Hematopoietic multipotent progenitor cell (in vitro differentiated cells): ENCODE measurements around the gene PVR. TPM values are rescaled to one million over a fixed set of nuclear protein-coding genes. Genes with fewer than 3 reads are reported as not detected.
"Not testable (repeated sequence)": the region's sequence is repeated elsewhere in the genome, so short reads cannot be mapped to it uniquely, and the experiment has no call there.

ENCODE experiments used
- DNase-seq, 3 donors: peaks; one replicate each; pipeline ENCODE4 v3.0.0-alpha.2; 2011 to 2015; ENCODE audit warnings: low read depth in 2 of 3, low spot score in 2 of 3
- total RNA-seq: library from RNA; depleted of rRNA; stranded (reverse); fragments of >200 nt; gene quantifications from one replicate; pipeline ENCODE4 v1.2.3, GENCODE V29; 2012

PVR gene
- total RNA-seq, 1 donor, result 29.9 TPM

- peak in 1 of 3 donors; percentile 36 for DNase-seq
These were observed 50.5 kb downstream of the PVR start for GRCh38 chr19:44694184-44694579.

GRCh38 chr19:44696939-44697669 lies 53.4 kb downstream of the PVR start:
- DNase-seq, result peak in 2 of 3 donors; percentile 22 to 24

- DNase-seq, result no peak
These were observed 53.9 kb downstream of the PVR start for GRCh38 chr19:44697670-44698034.

- no peak for DNase-seq
These were observed 54.9 kb downstream of the PVR start, which contains the start of gene CEACAM16 for GRCh38 chr19:44698492-44699201. Gene CEACAM16, plus strand, starts transcription at chr19:44699151. Its CDS starts 2,306 bp downstream, at chr19:44701457.

GRCh38 chr19:44700547-44700946 lies 56.8 kb downstream of the PVR start:
- no peak for DNase-seq

DNA sequence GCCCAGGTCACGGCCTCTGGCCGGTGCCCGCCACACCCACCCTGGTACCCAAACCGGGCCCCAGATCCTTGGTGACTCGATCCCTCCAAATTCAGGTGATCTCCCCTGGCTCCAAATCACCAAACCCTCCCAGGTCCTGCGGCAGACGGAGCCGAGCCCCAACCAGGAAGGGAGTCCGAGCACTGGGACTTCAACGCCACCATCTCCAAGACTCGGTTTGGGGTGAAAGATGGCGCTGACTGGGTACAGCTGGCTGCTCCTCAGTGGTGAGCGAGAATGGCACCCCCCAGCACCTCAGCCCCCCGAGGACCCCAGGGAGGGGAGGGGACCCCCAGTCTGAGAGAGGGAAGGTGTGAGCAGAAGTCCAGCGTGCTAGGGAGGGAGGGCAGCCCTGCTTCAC lies 57.5 kb downstream of the PVR start:
- DNase-seq, result no peak

GRCh38 chr19:44702551-44703176 lies 59.0 kb downstream of the PVR start:
- DNase-seq, result no peak

GRCh38 chr19:44703336-44704078 lies 59.8 kb downstream of the PVR start:
- no peak for DNase-seq

GRCh38 chr19:44704982-44705381 lies 61.3 kb downstream of the PVR start:
- no peak for DNase-seq

GRCh38 chr19:44705502-44706010 lies 61.8 kb downstream of the PVR start:
- no peak for DNase-seq

- DNase-seq, result no peak
These were observed 63.0 kb downstream of the PVR start for GRCh38 chr19:44706506-44707236.

- no peak for DNase-seq
These were observed 64.1 kb downstream of the PVR start for GRCh38 chr19:44707794-44708193.

- DNase-seq, result no peak
These were observed 65.2 kb downstream of the PVR start for GRCh38 chr19:44708940-44709339.

DNA sequence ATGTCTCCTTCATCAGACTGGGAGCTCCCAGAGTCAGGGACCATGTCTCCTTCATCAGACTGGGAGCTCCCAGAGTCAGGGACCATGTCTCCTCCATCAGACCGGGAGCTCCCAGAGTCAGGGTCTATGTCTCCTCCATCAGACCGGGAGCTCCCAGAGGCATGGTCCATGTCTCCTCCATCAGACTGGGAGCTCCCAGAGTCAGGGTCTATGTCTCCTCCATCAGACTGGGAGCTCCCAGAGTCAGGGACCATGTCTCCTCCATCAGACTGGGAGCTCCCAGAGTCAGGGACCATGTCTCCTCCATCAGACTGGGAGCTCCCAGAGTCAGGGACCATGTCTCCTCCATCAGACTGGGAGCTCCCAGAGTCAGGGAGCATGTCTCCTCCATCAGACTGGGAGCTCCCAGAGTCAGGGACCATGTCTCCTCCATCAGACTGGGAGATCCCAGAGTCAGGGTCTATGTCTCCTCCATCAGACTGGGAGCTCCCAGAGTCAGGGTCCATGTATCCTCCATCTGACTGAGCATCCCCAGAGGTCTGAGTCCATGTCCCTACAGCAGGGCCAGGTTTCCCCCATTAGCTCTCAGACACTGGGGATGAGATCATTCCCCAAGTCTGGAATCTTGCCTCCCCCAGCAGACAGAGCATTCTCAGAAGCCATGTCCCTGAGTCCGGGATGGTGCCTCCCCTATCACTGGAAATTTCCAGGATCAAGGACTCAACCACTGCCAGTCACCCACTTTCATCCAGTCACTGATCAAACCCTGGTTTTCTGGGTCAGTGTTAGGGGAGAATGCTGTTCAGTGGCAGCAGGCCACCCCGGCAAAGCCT lies 65.9 kb downstream of the PVR start:
- DNase-seq, result not testable (repeated sequence)

DNA sequence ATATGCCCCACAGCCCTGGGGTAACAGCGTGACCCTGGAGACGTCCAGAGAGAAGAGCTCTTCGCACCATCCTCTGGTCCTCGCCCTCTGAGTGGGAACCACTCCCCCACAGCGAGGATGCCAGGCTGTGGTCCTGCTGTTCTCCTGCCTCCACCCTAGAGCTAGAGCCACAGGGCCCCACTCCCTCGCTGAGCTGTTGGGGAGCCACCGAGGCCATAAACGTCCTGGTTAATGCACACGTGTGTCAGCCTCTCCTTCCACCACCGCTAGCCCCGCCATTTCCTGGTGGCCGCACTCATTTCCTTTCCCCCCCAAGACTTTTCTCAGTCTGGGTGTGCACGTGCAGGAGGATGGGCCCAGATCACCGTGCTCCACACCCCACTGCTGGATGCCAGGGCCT lies 66.8 kb downstream of the PVR start:
- no peak for DNase-seq

DNA sequence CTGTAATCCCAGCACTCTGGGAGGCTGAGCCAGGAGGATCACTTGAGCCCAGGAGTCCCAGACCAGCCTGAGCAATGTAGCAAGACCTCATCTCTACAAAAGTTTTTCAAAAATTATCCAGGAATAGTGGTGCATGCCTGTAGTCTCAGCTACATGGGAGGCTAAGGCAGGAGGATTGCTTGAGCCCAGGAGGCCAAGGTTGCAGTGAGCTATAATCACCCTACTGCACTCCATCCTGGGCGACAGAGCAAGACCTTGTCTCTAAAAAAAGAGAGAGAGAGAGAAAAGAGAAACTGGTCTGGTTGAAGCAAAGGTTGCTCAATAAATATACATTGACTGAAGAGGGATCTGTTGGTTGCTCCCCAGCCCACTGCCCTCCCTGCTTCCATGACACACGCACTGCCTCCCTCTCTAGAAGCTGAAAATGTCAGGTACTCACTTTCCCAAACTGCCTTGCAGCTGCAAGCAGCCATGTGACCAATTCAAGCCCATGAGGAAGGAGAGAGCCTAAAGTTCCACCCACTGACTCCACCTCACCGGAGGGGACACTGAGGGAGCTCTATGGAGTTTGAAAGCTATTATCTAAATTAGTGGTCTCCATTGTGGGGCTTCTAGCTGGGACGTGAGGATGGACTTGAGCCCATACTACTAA lies 69.3 kb downstream of the PVR start:
- peak in 1 of 3 donors; percentile 18 for DNase-seq
